OCI-LY7 (cell line): ENCODE data around the gene SAP30.

Experiments
- CTCF ChIP-seq: fragments of 200-600 bp; sonication (generic); conservative IDR thresholded peaks from 2 replicates; pipeline ENCODE4 v1.5.1; 2014; ENCODE audit warnings: mild to moderate bottlenecking, antibody characterized with exemption, low read length, moderate library complexity, mixed read lengths
- EZH2phosphoT487 ChIP-seq: fragments of 200-600 bp; sonication (generic); IDR thresholded peaks from 2 replicates; pipeline ENCODE4 v1.6.1; 2018; ENCODE audit warnings: low read depth, borderline replicate concordance, mild to moderate bottlenecking, mixed run types, antibody characterized with exemption, low read length, moderate library complexity, mixed read lengths

- TF ChIP-seq CTCF (no peak), EZH2phosphoT487 (no peak)
Observed at GRCh38 chr4:173411106-173411693, 40.4 kb downstream of the SAP30 start.
